ENCODE results near the gene PRRG2. TPM values are rescaled to one million over a fixed set of nuclear protein-coding genes. Genes with fewer than 3 reads are reported as not detected.

Gene PRRG2
- total RNA-seq, 2 experiments from 2014 or later, result 1.5 TPM

GRCh38 chr19:49591731-49592485 lies 10.8 kb downstream of the PRRG2 start:
- ChIA-PET CTCF (interaction anchor here (0.9 to 1.6 kb wide), 4 partner anchors 12 to 88 kb away, joined by 3 to 5 read pairs (median 4); partner anchors contain the start of gene NOSIP), POLR2A (interaction anchor here (0.8 to 5.3 kb wide), 8 partner anchors 11 to 104 kb away, joined by 3 to 48 read pairs (median 4); partner anchors contain the start of genes NOSIP, PRMT1, PRRG2 and RRAS)
- DNase-seq (peak; percentile 70), ATAC-seq (no peak)
- intact Hi-C loops (cut with micrococcal nuclease), result loop anchor here (2.0 to 5.0 kb wide), 2 partner anchors 49 to 85 kb away; partner anchors contain the start of genes PRMT1 and RRAS
- Mint-ChIP-seq H3K27ac (peak overlapping the region; percentile 81), H3K4me1 (ENCODE audit: low read depth) (peaks cover 23% of the 10 kb centered on the region), H3K4me3 (peak overlapping the region; percentile 77), H3K27me3 (no peaks in the 10 kb centered on the region), H3K36me3 (ENCODE audit: low read depth) (peaks cover 9% of the 10 kb centered on the region), H3K9me3 (no peaks in the 10 kb centered on the region)
- no peak for TF ChIP-seq CTCF (IDR thresholded peaks at IDR 0.05)

GRCh38 chr19:49592486-49593232 lies 11.5 kb downstream of the PRRG2 start:
- intact Hi-C loops (cut with micrococcal nuclease), result loop anchor here (2.0 to 5.0 kb wide), 2 partner anchors 48 to 85 kb away; partner anchors contain the start of genes PRMT1 and RRAS
- Mint-ChIP-seq H3K4me3 (peak overlapping the region; percentile 77), H3K36me3 (ENCODE audit: low read depth) (peaks cover 11% of the 10 kb centered on the region), H3K9me3 (no peaks in the 10 kb centered on the region), H3K4me1 (ENCODE audit: low read depth) (peaks cover 23% of the 10 kb centered on the region), H3K27ac (peak overlapping the region; percentile 81), H3K27me3 (no peaks in the 10 kb centered on the region)
- ChIA-PET POLR2A (interaction anchor here (0.6 to 5.3 kb wide), 9 partner anchors 12 to 105 kb away, joined by 3 to 48 read pairs (median 4); partner anchors contain the start of genes NOSIP, PRMT1, PRRG2 and RPL13A), CTCF (interaction anchor here (0.7 to 1.6 kb wide), 7 partner anchors 13 to 89 kb away, joined by 3 to 5 read pairs (median 3); partner anchors contain the start of gene RRAS)
- TF ChIP-seq CTCF (IDR thresholded peaks at IDR 0.05), result no peak
- DNase-seq, result peak; percentile 55
- no peak for ATAC-seq

GRCh38 chr19:49593233-49594113 lies 12.4 kb downstream of the PRRG2 start:
- Mint-ChIP-seq H3K36me3 (ENCODE audit: low read depth) (peaks cover 15% of the 10 kb centered on the region), H3K9me3 (no peaks in the 10 kb centered on the region), H3K27ac (peak overlapping the region; percentile 81), H3K4me1 (ENCODE audit: low read depth) (peaks cover 22% of the 10 kb centered on the region), H3K4me3 (peak overlapping the region; percentile 77), H3K27me3 (no peaks in the 10 kb centered on the region)
- intact Hi-C loops (cut with micrococcal nuclease), result loop anchor here (2.0 to 5.0 kb wide), 2 partner anchors 47 to 84 kb away; partner anchors contain the start of genes PRMT1 and RRAS
- ChIA-PET CTCF (interaction anchor here (0.6 to 1.6 kb wide), 8 partner anchors 14 to 90 kb away, joined by 3 to 5 read pairs (median 3); partner anchors contain the start of gene RRAS), POLR2A (interaction anchor here (0.6 to 1.7 kb wide), 7 partner anchors 13 to 220 kb away, joined by 3 to 7 read pairs (median 4); partner anchors contain the start of genes FUZ, NOSIP, RPL13A and SCAF1)
- ATAC-seq (peak; percentile 61), DNase-seq (peak; percentile 98)
- no peak for TF ChIP-seq CTCF (IDR thresholded peaks at IDR 0.05)

- H3K4me1 Mint-ChIP-seq (ENCODE audit: low read depth), result peaks cover 18% of the 10 kb centered on the region
- no peak for TF ChIP-seq CTCF (IDR thresholded peaks at IDR 0.05)
- H3K27ac Mint-ChIP-seq, result peak overlapping the region; percentile 81
- intact Hi-C loops (cut with micrococcal nuclease), result loop anchor here (5.0 kb wide), 1 partner anchor 83 kb away; the partner anchor contains the start of gene PRMT1
- ATAC-seq (no peak), DNase-seq (no peak)
- H3K4me3 Mint-ChIP-seq, result peak overlapping the region; percentile 77
- no peaks in the 10 kb centered on the region for H3K9me3 Mint-ChIP-seq
- H3K36me3 Mint-ChIP-seq (ENCODE audit: low read depth), result peaks cover 19% of the 10 kb centered on the region
- ChIA-PET CTCF (no interaction called here), POLR2A (interaction anchor here (1.1 to 1.9 kb wide), 4 partner anchors 14 to 102 kb away, joined by 3 to 8 read pairs (median 5); partner anchors contain the start of genes NOSIP and SCAF1)
- no peaks in the 10 kb centered on the region for H3K27me3 Mint-ChIP-seq
Observed at GRCh38 chr19:49594157-49594992, 13.3 kb downstream of the PRRG2 start.

Measured in activated CD8-positive, alpha-beta T cell treated with anti-CD3 and anti-CD28 coated beads for 36 hours (primary cell).